Karpas-422 (cell line): ENCODE data around the gene HTRA1. TPM values are rescaled to one million over a fixed set of nuclear protein-coding genes. Genes with fewer than 3 reads are reported as not detected.

Experiments used
- DNase-seq: peaks from one replicate; pipeline ENCODE4 v3.0.0-alpha.2; 2015
- H2AFZ ChIP-seq: fragments of 200-600 bp; sonication (generic); 2 replicates; pipeline ENCODE4 v1.6.1; 2014; ENCODE audit warnings: antibody characterized with exemption, low read length, mixed read lengths
- H3K27ac ChIP-seq: fragments of 200-600 bp; sonication (generic); 2 replicates; pipeline ENCODE4 v1.5.1; 2014; ENCODE audit warnings: mild to moderate bottlenecking, low read length, moderate library complexity
- H3K27me3 ChIP-seq: fragments of 200-600 bp; sonication (generic); 2 replicates; pipeline ENCODE4 v1.6.1; 2014; ENCODE audit warnings: low read length, mixed read lengths
- H3K36me3 ChIP-seq: fragments of 200-600 bp; sonication (generic); 2 replicates; pipeline ENCODE4 v1.6.1; 2014; ENCODE audit warnings: low read length, mixed read lengths; ENCODE audit not compliant: insufficient read depth
- H3K4me1 ChIP-seq: fragments of 200-600 bp; sonication (generic); 2 replicates; pipeline ENCODE4 v1.6.1; 2014; ENCODE audit warnings: mild to moderate bottlenecking, low read length, mixed read lengths
- H3K4me2 ChIP-seq: fragments of 200-600 bp; sonication (generic); 2 replicates; pipeline ENCODE4 v1.6.1; 2014; ENCODE audit warnings: low read length, low read depth, mild to moderate bottlenecking; ENCODE audit not compliant: poor library complexity, severe bottlenecking
- H3K4me3 ChIP-seq: fragments of 200-600 bp; sonication (generic); 2 replicates; pipeline ENCODE4 v1.5.1; 2014; ENCODE audit warnings: mild to moderate bottlenecking, antibody characterized with exemption, low read length, mixed read lengths
- H3K79me2 ChIP-seq: fragments of 200-600 bp; sonication (generic); 2 replicates; pipeline ENCODE4 v1.6.1; 2014; ENCODE audit warnings: mild to moderate bottlenecking, low read length, mixed read lengths
- H3K9ac ChIP-seq: fragments of 200-600 bp; sonication (generic); 2 replicates; pipeline ENCODE4 v1.6.0; 2014; ENCODE audit warnings: low read length
- H3K9me2 ChIP-seq: fragments of 200-600 bp; sonication (generic), shearing (Covaris generic); replicated peaks from 2 replicates; pipeline ENCODE4 v1.6.0; 2014; ENCODE audit warnings: mild to moderate bottlenecking, low read length, moderate library complexity; ENCODE audit not compliant: insufficient read depth
- H3K9me3 ChIP-seq: fragments of 300-700, 200-600 bp; sonication (generic); 2 replicates; pipeline ENCODE4 v1.6.1; 2014; ENCODE audit warnings: low read length, mixed read lengths
- H4K20me1 ChIP-seq: fragments of 200-600 bp; sonication (generic); 2 replicates; pipeline ENCODE4 v1.6.1; 2014; ENCODE audit warnings: mild to moderate bottlenecking, antibody characterized with exemption, low read length, low read depth; ENCODE audit not compliant: insufficient read depth
- total RNA-seq: library from RNA; depleted of rRNA; stranded (reverse); fragments of >200 nt; shearing (Covaris generic); gene quantifications from 2 replicates; pipeline ENCODE4 v1.2.3, GENCODE V29; 2014; ENCODE audit warnings: low replicate concordance

Gene HTRA1
- total RNA-seq, 1 experiment from 2014 or later: not detected

GRCh38 chr10:122473116-122473515 lies 11.8 kb downstream of the HTRA1 start:
- H3K27ac ChIP-seq: no peak overlapping the region
- H3K9me3 ChIP-seq: no peaks in the 10 kb centered on the region
- no peak overlapping the region for H2AFZ ChIP-seq
- no peak for DNase-seq
- no peaks in the 10 kb centered on the region for H3K9me2 ChIP-seq
- H3K9ac ChIP-seq: no peak overlapping the region
- H3K4me3 ChIP-seq: no peak overlapping the region
- no peak overlapping the region for H3K4me2 ChIP-seq
- H3K27me3 ChIP-seq: no peaks in the 10 kb centered on the region
- H3K36me3 ChIP-seq: no peaks in the 10 kb centered on the region
- no peaks in the 10 kb centered on the region for H3K4me1 ChIP-seq
- H3K79me2 ChIP-seq: no peaks in the 10 kb centered on the region
- no peaks in the 10 kb centered on the region for H4K20me1 ChIP-seq

- DNase-seq: no peak
- Histone ChIP-seq H3K4me1 (no peaks in the 10 kb centered on the region), H3K9me3 (no peaks in the 10 kb centered on the region), H3K9me2 (no peaks in the 10 kb centered on the region), H2AFZ (no peak overlapping the region), H3K27ac (no peak overlapping the region), H3K36me3 (no peaks in the 10 kb centered on the region), H3K27me3 (no peaks in the 10 kb centered on the region), H3K9ac (no peak overlapping the region), H4K20me1 (no peaks in the 10 kb centered on the region), H3K79me2 (no peaks in the 10 kb centered on the region), H3K4me2 (no peak overlapping the region), H3K4me3 (no peak overlapping the region)
Measured at GRCh38 chr10:122474131-122474818, 12.9 kb downstream of the HTRA1 start.

GRCh38 chr10:122475100-122475499 lies 13.7 kb downstream of the HTRA1 start:
- H3K4me1 ChIP-seq: no peaks in the 10 kb centered on the region
- H4K20me1 ChIP-seq: no peaks in the 10 kb centered on the region
- no peak for DNase-seq
- no peaks in the 10 kb centered on the region for H3K79me2 ChIP-seq
- H3K27me3 ChIP-seq: no peaks in the 10 kb centered on the region
- H3K27ac ChIP-seq: no peak overlapping the region
- no peak overlapping the region for H3K9ac ChIP-seq
- H3K9me2 ChIP-seq: no peaks in the 10 kb centered on the region
- no peak overlapping the region for H3K4me2 ChIP-seq
- no peaks in the 10 kb centered on the region for H3K36me3 ChIP-seq
- no peak overlapping the region for H2AFZ ChIP-seq
- no peak overlapping the region for H3K4me3 ChIP-seq
- no peaks in the 10 kb centered on the region for H3K9me3 ChIP-seq

GRCh38 chr10:122475591-122476332 lies 14.4 kb downstream of the HTRA1 start:
- H3K4me3 ChIP-seq: no peak overlapping the region
- no peak overlapping the region for H3K27ac ChIP-seq
- no peak overlapping the region for H3K9ac ChIP-seq
- no peaks in the 10 kb centered on the region for H3K36me3 ChIP-seq
- no peaks in the 10 kb centered on the region for H3K79me2 ChIP-seq
- H4K20me1 ChIP-seq: no peaks in the 10 kb centered on the region
- H2AFZ ChIP-seq: no peak overlapping the region
- H3K27me3 ChIP-seq: no peaks in the 10 kb centered on the region
- no peaks in the 10 kb centered on the region for H3K9me2 ChIP-seq
- DNase-seq: no peak
- no peak overlapping the region for H3K4me2 ChIP-seq
- H3K4me1 ChIP-seq: no peaks in the 10 kb centered on the region
- H3K9me3 ChIP-seq: no peaks in the 10 kb centered on the region

- Histone ChIP-seq H3K9ac (no peak overlapping the region), H2AFZ (no peak overlapping the region), H3K4me3 (no peak overlapping the region), H3K9me3 (no peaks in the 10 kb centered on the region), H3K9me2 (no peaks in the 10 kb centered on the region), H4K20me1 (no peaks in the 10 kb centered on the region), H3K4me1 (no peaks in the 10 kb centered on the region), H3K79me2 (no peaks in the 10 kb centered on the region), H3K27ac (no peak overlapping the region), H3K36me3 (no peaks in the 10 kb centered on the region), H3K27me3 (no peaks in the 10 kb centered on the region), H3K4me2 (no peak overlapping the region)
- no peak for DNase-seq
Measured at GRCh38 chr10:122476333-122476695, 15.0 kb downstream of the HTRA1 start.

GRCh38 chr10:122477436-122477835 lies 16.1 kb downstream of the HTRA1 start:
- DNase-seq: no peak
- Histone ChIP-seq H3K36me3 (no peaks in the 10 kb centered on the region), H3K9ac (no peak overlapping the region), H2AFZ (no peak overlapping the region), H3K27me3 (no peaks in the 10 kb centered on the region), H3K4me3 (no peak overlapping the region), H3K4me2 (no peak overlapping the region), H3K79me2 (no peaks in the 10 kb centered on the region), H3K4me1 (no peaks in the 10 kb centered on the region), H3K9me2 (no peaks in the 10 kb centered on the region), H4K20me1 (no peaks in the 10 kb centered on the region), H3K9me3 (no peaks in the 10 kb centered on the region), H3K27ac (no peak overlapping the region)

- no peaks in the 10 kb centered on the region for H3K9me2 ChIP-seq
- no peaks in the 10 kb centered on the region for H4K20me1 ChIP-seq
- no peaks in the 10 kb centered on the region for H3K36me3 ChIP-seq
- H2AFZ ChIP-seq: no peak overlapping the region
- no peaks in the 10 kb centered on the region for H3K27me3 ChIP-seq
- no peaks in the 10 kb centered on the region for H3K4me1 ChIP-seq
- H3K9ac ChIP-seq: no peak overlapping the region
- H3K9me3 ChIP-seq: no peaks in the 10 kb centered on the region
- H3K27ac ChIP-seq: no peak overlapping the region
- H3K4me2 ChIP-seq: no peak overlapping the region
- no peak for DNase-seq
- no peak overlapping the region for H3K4me3 ChIP-seq
- H3K79me2 ChIP-seq: no peaks in the 10 kb centered on the region
Measured at GRCh38 chr10:122478971-122479370, 17.6 kb downstream of the HTRA1 start.

- H3K79me2 ChIP-seq: no peaks in the 10 kb centered on the region
- no peaks in the 10 kb centered on the region for H3K9me3 ChIP-seq
- no peak overlapping the region for H2AFZ ChIP-seq
- H3K9ac ChIP-seq: no peak overlapping the region
- H3K4me1 ChIP-seq: no peaks in the 10 kb centered on the region
- no peak overlapping the region for H3K4me2 ChIP-seq
- no peaks in the 10 kb centered on the region for H3K9me2 ChIP-seq
- no peak overlapping the region for H3K27ac ChIP-seq
- no peak overlapping the region for H3K4me3 ChIP-seq
- H3K27me3 ChIP-seq: no peaks in the 10 kb centered on the region
- no peak for DNase-seq
- H3K36me3 ChIP-seq: no peaks in the 10 kb centered on the region
- no peaks in the 10 kb centered on the region for H4K20me1 ChIP-seq
Measured at GRCh38 chr10:122480146-122480833, 18.9 kb downstream of the HTRA1 start.
